ENCODE data around the gene POLR3C. TPM values are rescaled to one million over a fixed set of nuclear protein-coding genes. Genes with fewer than 3 reads are reported as not detected.

POLR3C gene
- total and polyA plus RNA-seq, 2 of the 13 experiments (the other 11 are each of a cell fraction or from before 2014, with no cell fraction given): 15.5 to 24.3 TPM

DNA sequence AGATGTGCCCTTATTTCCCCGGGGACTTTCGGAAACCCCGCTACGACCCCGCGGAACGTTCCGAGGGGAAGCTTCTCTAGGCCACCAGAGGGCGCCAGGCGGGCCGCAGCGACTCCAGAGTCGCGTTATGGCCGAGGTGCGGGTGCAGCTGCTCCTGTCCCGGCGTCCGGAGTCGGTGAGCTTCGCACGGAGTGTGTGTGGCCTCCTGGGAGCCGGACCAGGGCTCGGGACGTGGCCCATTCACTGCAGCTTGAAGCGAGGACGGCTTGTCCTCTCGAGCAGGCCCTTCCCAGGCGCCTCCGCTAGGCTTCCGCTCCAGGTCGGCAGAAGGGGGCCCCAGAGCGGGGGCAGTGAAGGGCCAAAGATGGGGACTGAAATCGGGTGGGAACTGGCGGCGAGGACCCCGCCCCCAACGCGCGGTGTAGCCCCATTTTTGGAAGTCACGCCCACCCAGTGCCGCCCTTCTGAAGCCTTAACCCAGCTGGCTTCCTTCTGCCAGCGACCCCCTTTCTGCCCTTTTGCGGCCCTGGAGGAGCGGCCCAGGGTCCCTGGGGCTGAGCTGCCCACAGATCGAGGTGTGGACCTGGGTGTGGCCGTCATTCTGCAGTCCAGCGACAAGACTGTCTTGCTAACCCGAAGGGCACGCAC lies 21.6 kb downstream of the POLR3C start, which contains the start of gene NUDT17 (continued):
- TF ChIP-seq, protein P1, sequence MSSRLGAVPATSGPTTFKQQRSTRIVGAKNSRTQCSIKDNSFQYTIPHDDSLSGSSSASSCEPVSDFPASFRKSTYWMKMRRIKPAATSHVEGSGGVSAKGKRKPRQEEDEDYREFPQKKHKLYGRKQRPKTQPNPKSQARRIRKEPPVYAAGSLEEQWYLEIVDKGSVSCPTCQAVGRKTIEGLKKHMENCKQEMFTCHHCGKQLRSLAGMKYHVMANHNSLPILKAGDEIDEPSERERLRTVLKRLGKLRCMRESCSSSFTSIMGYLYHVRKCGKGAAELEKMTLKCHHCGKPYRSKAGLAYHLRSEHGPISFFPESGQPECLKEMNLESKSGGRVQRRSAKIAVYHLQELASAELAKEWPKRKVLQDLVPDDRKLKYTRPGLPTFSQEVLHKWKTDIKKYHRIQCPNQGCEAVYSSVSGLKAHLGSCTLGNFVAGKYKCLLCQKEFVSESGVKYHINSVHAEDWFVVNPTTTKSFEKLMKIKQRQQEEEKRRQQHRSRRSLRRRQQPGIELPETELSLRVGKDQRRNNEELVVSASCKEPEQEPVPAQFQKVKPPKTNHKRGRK (CRISPR knock-in tag; IDR thresholded peaks at IDR 0.05): no peak
- TF ChIP-seq YEATS4 (CRISPR knock-in tag; IDR thresholded peaks at IDR 0.05; ENCODE audit: borderline replicate concordance) (no peak), DNMT1 (CRISPR knock-in tag; IDR thresholded peaks at IDR 0.05) (no peak), ZNF761 (CRISPR knock-in tag; conservative IDR thresholded peaks at IDR 0.05) (peak; percentile 55; the same call in 1 of the 2 replicates), POGZ (CRISPR knock-in tag; IDR thresholded peaks at IDR 0.05) (peak; percentile 56), MEIS1 (CRISPR knock-in tag; IDR thresholded peaks at IDR 0.05; ENCODE audit: borderline replicate concordance) (no peak), NRL (CRISPR knock-in tag; IDR thresholded peaks at IDR 0.05; ENCODE audit: borderline replicate concordance) (peak; percentile 65; the same call in 1 of the 2 replicates), ZNF460 (CRISPR knock-in tag; IDR thresholded peaks at IDR 0.05; ENCODE audit: borderline replicate concordance) (no peak)
- TF ChIP-seq, protein P2, sequence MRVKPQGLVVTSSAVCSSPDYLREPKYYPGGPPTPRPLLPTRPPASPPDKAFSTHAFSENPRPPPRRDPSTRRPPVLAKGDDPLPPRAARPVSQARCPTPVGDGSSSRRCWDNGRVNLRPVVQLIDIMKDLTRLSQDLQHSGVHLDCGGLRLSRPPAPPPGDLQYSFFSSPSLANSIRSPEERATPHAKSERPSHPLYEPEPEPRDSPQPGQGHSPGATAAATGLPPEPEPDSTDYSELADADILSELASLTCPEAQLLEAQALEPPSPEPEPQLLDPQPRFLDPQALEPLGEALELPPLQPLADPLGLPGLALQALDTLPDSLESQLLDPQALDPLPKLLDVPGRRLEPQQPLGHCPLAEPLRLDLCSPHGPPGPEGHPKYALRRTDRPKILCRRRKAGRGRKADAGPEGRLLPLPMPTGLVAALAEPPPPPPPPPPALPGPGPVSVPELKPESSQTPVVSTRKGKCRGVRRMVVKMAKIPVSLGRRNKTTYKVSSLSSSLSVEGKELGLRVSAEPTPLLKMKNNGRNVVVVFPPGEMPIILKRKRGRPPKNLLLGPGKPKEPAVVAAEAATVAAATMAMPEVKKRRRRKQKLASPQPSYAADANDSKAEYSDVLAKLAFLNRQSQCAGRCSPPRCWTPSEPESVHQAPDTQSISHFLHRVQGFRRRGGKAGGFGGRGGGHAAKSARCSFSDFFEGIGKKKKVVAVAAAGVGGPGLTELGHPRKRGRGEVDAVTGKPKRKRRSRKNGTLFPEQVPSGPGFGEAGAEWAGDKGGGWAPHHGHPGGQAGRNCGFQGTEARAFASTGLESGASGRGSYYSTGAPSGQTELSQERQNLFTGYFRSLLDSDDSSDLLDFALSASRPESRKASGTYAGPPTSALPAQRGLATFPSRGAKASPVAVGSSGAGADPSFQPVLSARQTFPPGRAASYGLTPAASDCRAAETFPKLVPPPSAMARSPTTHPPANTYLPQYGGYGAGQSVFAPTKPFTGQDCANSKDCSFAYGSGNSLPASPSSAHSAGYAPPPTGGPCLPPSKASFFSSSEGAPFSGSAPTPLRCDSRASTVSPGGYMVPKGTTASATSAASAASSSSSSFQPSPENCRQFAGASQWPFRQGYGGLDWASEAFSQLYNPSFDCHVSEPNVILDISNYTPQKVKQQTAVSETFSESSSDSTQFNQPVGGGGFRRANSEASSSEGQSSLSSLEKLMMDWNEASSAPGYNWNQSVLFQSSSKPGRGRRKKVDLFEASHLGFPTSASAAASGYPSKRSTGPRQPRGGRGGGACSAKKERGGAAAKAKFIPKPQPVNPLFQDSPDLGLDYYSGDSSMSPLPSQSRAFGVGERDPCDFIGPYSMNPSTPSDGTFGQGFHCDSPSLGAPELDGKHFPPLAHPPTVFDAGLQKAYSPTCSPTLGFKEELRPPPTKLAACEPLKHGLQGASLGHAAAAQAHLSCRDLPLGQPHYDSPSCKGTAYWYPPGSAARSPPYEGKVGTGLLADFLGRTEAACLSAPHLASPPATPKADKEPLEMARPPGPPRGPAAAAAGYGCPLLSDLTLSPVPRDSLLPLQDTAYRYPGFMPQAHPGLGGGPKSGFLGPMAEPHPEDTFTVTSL (CRISPR knock-in tag; IDR thresholded peaks at IDR 0.05; ENCODE audit: borderline replicate concordance): no peak
- TF ChIP-seq, protein P3, sequence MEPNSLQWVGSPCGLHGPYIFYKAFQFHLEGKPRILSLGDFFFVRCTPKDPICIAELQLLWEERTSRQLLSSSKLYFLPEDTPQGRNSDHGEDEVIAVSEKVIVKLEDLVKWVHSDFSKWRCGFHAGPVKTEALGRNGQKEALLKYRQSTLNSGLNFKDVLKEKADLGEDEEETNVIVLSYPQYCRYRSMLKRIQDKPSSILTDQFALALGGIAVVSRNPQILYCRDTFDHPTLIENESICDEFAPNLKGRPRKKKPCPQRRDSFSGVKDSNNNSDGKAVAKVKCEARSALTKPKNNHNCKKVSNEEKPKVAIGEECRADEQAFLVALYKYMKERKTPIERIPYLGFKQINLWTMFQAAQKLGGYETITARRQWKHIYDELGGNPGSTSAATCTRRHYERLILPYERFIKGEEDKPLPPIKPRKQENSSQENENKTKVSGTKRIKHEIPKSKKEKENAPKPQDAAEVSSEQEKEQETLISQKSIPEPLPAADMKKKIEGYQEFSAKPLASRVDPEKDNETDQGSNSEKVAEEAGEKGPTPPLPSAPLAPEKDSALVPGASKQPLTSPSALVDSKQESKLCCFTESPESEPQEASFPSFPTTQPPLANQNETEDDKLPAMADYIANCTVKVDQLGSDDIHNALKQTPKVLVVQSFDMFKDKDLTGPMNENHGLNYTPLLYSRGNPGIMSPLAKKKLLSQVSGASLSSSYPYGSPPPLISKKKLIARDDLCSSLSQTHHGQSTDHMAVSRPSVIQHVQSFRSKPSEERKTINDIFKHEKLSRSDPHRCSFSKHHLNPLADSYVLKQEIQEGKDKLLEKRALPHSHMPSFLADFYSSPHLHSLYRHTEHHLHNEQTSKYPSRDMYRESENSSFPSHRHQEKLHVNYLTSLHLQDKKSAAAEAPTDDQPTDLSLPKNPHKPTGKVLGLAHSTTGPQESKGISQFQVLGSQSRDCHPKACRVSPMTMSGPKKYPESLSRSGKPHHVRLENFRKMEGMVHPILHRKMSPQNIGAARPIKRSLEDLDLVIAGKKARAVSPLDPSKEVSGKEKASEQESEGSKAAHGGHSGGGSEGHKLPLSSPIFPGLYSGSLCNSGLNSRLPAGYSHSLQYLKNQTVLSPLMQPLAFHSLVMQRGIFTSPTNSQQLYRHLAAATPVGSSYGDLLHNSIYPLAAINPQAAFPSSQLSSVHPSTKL (CRISPR knock-in tag; IDR thresholded peaks at IDR 0.05): peak; percentile 67; the same call in 1 of the 2 replicates
- TF ChIP-seq, protein P4, sequence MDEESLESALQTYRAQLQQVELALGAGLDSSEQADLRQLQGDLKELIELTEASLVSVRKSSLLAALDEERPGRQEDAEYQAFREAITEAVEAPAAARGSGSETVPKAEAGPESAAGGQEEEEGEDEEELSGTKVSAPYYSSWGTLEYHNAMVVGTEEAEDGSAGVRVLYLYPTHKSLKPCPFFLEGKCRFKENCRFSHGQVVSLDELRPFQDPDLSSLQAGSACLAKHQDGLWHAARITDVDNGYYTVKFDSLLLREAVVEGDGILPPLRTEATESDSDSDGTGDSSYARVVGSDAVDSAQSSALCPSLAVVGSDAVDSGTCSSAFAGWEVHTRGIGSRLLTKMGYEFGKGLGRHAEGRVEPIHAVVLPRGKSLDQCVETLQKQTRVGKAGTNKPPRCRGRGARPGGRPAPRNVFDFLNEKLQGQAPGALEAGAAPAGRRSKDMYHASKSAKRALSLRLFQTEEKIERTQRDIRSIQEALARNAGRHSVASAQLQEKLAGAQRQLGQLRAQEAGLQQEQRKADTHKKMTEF (CRISPR knock-in tag; IDR thresholded peaks at IDR 0.05): peak; percentile 73
- TF ChIP-seq, protein P5, sequence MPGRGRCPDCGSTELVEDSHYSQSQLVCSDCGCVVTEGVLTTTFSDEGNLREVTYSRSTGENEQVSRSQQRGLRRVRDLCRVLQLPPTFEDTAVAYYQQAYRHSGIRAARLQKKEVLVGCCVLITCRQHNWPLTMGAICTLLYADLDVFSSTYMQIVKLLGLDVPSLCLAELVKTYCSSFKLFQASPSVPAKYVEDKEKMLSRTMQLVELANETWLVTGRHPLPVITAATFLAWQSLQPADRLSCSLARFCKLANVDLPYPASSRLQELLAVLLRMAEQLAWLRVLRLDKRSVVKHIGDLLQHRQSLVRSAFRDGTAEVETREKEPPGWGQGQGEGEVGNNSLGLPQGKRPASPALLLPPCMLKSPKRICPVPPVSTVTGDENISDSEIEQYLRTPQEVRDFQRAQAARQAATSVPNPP (CRISPR knock-in tag; IDR thresholded peaks at IDR 0.05): no peak
- TF ChIP-seq, protein P6, sequence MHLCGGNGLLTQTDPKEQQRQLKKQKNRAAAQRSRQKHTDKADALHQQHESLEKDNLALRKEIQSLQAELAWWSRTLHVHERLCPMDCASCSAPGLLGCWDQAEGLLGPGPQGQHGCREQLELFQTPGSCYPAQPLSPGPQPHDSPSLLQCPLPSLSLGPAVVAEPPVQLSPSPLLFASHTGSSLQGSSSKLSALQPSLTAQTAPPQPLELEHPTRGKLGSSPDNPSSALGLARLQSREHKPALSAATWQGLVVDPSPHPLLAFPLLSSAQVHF (CRISPR knock-in tag; IDR thresholded peaks at IDR 0.05): no peak
